Lower leg skin (tissue), 3 donors: ENCODE measurements around the gene ASB6.

Experiments used
- CTCF ChIP-seq, 3 donors: fragments of 450-650 bp; IDR thresholded peaks; one replicate each; pipeline ENCODE4 v1.5.1; 2016; ENCODE audit warnings: antibody characterized with exemption in 3 of 3, mild to moderate bottlenecking in 3 of 3, moderate library complexity in 2 of 3
- POLR2A ChIP-seq, 2 donors: fragments of 450-650 bp; IDR thresholded peaks; one replicate each; pipeline ENCODE4 v1.6.1; 2016 to 2017; ENCODE audit warnings: antibody characterized with exemption in 2 of 2, mild to moderate bottlenecking in 1 of 2, moderate library complexity in 1 of 2

- TF ChIP-seq CTCF (IDR thresholded peaks at IDR 0.05) (no peak), POLR2A (IDR thresholded peaks at IDR 0.05) (no peak)
These were observed 8.1 kb upstream of the ASB6 start for GRCh38 chr9:129649726-129650679.
